NCI-H1105 treated with DMSO at 0.1 percent for 48 hours (cell line): ENCODE data around the gene UGT1A8.
A peak's percentile ranks its signal among the peaks of the same experiment; 100 is the strongest.

Experiments used
- DNase-seq: peaks from one replicate; lab custom pipeline; 2025; lab: John Stamatoyannopoulos, UW

Gene UGT1A8

DNA sequence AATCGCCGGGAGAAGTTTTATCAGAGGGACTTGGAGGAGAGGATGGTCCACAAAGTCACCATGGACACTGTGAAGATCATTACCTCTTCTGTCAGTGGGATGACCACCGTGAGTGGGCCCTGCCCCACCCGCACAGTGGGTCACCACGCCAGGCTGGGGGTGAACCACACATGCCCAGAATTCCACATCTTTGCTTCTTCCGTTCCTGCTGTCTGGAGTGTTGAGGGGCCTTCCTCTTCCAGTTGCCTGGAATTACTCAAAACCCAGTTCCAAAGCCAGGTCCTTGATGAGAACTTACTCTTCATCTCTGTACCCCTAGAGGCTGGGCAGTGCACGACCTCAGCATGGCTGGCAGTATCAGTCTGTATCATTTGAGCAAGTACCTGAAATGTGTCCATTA lies 182.8 kb downstream of the UGT1A8 start:
- no peak for DNase-seq

DNA sequence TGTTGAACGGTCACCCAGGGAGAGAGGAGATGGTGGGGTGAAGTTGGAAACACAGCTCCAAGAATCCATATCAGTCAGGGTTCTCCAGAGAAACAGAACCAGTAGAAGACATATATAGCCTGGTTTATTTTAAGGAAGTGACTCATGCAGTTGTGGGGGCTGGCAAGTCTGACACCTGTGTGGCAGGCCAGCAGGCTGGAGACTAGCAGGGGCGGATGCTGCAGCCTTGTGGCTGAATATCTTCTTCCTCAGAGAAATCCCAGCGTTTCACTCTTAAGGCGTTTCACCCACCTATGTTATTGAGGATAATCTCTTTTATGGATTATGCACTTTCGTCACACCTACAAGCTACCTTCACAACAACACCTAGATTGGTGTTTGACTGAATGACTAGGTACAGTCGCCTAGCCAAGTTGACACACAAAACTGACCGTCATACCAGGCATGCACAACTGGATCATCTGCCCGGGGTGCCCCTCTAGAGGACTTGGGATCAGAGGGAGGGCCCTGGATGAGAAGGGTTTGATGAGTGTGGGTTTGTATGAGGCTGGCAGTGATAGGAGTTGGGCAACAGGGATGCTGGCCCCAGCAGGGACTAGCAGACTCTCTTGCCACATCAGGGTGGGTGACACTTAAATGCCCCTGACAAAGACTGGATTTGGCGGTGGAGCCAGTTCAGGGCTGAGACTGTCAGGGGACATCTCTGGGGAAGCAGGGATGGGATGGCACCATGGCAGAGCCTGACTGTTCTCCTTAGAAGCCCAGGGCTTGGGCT lies 184.1 kb downstream of the UGT1A8 start:
- no peak for DNase-seq

DNA sequence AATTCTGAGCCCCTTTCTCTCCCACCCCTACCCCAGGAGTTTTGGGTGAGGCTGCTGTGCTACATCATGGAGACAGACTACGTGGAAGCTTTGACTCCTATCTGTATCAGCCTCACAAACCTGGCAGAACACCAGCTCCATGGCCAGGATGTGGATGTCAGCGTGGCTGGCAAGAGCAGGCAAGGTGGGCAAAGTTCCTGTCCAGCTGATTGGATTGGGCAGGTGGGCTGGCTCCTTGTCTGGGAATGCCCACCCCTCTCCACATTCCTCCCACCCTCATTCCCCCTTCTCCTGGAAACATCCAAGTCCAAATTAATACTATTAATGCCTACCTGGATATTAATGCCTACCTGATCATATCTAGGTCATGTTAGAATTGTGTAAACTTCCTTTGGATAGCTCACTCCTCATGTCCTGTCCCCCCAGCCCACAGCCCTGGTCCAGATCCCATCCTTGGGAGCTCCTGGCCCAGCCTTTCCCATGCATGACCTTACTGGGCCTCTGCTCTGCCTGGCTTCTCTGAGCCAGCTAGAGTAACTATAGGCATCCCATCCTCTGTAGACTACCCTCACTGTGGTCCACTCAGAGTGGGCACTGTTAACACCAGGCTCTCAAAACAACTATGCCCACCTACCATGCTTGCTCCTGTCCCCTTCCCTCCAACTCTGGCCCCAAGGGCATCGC lies 184.8 kb downstream of the UGT1A8 start:
- no peak for DNase-seq

DNA sequence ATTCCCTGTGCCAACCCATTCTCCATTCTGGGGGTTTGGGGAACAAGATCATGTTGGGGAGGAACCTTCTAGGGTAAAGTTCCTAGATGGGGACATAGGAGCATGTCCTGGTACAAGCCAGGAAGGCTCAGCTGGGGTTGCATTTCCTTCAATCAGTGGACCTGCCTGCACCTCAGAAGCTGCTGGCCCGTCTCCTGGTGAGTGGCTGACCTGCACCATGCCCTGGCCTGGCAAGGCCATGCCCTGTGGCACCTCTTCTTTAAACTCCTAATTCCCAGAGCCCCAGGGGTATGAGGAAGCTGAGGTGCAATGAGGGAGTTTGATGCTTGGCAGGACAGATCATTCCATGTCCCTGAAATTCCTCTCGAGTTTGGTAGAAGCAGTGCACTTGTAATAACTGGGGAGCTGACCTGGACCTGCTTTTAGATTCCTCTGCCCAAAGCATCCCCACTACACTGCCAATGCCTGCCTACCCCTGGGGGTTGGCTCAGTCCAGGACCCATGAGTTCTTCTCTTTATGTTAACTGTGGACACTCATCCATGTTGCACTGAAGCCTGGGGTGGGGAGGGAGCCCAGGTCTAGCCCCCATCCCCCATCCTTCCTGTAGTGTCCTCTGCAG lies 186.0 kb downstream of the UGT1A8 start:
- DNase-seq: no peak

DNA sequence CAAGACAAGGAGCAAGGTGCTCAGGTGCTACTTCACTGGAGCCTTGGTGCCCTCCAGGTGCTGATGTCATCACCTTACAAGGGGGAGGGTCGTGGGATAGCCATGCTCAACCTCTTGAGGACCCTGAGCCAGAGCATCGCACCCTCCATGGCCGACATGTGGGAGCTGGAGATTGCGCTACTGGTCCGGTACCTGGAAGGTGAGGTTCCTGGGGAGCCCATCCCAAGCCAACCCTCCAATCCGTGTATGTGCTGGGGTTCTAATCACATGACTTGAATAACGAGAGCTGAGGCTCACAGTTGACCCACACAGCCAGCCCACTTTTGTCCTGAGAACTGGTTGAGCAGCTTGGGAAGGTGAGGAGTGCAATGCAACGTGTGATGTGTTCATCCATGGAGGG lies 186.6 kb downstream of the UGT1A8 start:
- DNase-seq: no peak

DNA sequence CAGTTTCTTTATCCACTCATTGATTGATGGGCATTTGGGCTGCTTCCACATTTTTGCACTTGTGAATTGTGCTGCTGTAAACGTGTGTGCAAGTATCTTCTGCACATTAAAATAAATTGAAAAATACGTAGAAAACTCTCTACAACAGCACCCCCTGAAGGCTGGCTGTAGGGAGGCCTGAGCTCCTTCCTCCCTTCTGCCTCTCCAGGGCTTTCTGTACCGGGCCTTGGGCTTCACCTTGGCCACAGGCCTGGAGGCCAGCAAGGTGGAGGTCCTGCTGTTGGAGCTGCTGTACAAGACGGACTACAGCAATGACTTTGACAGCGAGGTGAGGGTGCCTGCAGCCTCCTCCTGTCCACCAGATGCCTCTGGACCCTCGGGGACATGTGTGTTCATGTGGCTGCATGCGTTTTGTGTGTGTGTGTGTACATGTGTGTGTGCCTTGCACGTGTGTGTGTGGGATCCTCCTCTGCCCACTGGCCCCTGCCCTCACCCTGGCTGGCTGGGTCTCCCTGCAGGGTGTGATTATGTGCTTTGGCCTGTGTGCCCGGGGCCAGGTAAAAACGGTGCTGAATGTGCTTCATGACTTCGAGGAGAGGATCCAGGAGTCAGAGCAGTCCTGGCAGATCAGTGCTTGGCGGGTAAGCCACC lies 189.9 kb downstream of the UGT1A8 start:
- no peak for DNase-seq

DNA sequence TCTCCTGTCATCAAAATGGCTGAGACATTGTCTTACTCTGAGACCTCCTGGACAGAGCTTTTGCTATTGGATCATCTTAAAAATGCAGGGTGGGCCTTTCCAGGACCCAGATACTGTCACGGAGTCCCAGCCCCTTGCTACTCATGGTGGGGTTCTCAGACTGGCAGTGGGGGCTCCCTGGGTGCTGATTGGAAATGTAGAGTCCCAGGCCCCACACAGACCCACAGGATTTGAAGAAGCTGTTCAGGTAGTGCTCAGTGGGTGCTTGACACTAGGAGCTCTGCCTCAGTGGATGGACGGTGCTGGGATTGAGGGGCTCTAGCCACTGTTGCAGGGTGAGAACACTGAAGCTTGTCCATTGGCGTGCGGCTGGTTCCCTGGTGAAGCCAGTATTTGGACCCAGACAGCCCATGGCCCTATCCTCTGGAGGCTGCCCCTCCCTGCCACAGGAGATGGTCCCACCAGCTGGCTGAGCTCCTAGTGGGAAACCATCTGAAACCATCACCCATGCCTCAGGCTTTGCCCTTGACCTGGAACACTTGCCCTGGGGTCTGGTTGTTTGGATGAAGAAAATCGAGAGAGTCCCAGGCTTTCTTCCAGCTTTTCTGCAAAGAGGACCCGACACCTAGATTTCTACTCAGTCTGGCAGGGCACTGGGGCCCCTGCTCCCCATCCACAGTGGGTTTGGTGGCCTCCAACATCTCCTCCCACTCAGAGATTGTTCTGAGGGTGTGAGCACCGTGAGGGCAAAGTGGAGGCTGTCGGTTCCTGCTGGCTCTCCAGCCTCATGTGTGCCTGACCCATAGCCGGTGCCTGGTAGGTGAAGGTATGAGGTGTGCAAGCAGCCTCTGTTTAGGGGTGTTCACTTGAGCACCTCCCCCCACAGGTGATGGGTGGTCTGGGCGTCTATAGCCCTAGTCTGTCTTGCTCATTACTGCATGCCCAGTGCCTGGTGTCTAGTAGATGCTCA lies 190.8 kb downstream of the UGT1A8 start:
- DNase-seq: no peak

DNA sequence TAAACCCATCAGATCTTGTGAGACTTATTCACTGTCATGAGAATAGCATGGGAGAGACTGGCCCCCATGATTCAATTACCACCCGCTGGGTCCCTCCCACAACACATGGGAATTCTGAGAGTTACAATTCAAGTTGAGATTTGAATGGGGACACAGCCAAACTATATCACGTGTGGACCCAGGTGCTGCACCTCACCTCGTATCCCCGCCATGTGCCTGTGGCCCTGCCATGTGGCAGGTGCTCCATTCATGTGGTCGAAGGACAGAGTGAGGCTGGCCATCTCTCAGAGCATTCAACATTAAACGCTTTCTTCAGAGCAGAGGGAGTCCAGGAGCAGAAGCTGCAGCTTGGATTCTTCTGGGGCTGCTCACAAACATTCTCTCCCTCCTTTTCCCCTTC lies 193.0 kb downstream of the UGT1A8 start:
- no peak for DNase-seq

DNA sequence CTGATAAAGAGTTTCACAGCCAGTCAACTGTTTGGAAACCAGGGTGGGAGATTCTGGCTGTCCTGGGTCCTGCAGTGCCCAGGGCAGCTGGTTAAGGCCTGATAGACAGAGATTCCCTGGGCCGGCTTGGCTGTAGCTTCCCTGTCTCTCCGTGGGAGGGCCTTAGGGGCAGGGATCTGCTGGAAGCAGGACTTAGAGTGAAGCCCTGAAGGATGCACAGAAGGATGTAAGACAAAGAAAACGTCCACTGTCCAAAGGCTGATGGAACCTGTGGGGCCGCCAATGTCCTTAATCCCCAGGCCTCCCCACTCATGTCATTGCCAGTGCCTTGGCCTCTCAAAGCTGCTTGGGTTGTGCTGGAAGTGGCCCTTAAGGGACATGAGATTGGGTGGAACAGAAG lies 193.7 kb downstream of the UGT1A8 start:
- no peak for DNase-seq

DNA sequence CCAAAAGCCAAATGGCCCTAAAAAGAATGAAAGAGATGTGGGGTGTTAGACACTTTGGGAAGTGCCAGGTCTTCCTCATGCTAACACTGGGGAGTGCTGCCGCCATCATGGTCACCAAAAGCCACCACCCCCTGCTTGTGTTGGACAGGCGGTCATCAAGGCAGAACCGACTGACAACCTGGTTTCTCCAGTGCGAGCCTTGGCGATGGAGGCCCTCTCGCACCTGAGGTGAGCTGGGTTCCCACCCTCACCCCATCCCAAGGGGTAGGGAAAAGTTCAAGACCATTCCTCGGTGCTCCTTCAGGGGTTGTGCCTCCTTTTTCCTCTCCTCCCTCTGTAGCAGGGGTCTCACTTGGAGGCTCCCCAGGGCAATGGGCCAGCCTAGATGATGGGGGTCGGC lies 194.3 kb downstream of the UGT1A8 start:
- DNase-seq: no peak

DNA sequence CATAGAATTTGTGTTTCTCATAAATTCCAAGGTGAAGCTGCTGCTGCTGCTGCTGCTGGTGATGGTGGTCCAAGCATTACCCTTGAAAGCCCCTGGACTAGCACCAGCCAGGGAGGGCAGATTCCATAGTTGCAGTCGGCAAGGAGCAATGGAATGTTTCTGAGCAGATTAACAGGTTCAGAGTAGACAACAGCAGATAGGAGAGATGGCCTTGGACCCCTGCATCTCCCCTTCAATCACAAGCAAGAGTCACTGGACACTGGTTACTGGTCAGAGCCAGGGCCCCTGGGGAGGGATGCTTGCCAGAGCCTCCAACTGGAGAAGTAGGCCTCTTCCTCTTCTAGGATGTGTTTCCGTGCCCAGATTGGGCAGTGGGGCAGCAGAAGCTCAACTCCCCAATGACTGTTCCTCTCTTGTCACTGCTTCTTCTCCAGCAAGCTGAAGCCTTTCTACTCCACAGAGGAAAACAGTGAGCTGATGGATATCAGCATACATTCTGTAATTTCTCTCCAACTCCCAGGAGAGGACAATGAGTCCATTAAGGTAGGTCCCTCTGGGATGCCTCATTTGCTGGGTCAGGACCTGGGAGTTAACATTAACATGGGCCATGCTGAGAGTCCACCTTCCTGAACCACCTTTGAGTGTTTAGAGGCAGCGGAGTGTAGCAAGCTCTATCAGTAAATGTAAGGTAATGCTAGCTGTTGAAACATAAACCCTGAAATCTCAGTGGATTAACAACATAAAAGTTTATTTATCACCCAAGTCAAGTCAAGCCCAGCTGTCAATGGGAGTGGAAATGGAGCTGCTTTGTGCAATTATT lies 196.0 kb downstream of the UGT1A8 start:
- no peak for DNase-seq

DNA sequence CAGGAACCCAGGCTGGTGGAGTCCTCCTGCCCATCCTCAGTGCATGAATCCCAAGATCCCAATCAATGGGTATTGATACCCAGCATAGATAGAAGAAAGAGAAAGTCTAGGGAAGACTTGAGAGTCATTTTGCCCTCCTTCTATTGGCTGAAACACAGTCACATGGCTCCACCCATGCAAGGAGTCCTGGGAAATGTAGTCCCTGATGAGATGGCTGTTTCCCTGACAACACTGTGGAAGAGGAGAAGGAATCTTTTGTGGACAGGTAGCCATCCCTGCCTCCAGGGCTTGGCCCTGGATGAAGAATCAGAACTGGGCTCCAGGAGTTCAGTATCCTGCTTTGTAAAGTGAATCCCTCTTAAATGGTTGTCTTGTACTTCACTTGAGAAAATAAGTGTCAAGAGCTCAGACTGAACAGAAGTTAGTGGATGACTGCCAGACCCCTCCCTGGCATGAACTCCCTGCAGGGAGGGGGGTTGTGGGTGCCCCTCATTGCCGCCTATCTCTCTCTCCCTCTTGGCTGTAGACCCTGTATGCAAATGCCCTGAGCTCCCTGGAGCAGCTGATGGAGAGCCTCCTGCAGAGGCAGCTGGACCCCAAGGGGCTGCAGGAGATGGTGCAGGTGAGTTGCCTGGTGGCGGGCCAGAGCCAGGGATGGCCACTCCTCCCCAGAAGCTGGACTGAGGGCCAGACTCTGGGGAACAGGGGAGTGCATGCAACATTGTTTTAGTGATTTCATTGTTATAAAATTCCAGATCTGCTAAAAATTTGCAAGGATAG lies 196.8 kb downstream of the UGT1A8 start:
- no peak for DNase-seq

DNA sequence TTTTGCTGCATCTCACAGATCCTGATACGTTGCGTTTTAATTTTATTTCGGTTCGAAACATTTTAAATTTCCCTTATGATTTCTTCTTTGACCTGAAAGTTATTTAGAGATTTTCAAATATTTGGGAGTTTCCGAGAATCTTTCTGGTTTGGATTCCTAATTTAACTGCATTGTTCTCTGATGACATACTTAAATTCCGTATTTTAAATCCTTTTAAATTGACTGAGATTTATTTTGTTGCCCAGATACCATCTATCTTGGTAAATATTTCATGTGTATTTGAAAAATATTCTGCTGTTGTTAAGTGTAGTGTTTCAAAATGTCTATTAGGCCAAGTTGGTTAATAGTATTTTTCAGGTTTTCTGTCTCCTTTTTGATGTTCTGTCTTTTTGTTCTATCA lies 198.4 kb downstream of the UGT1A8 start:
- DNase-seq: no peak

DNA sequence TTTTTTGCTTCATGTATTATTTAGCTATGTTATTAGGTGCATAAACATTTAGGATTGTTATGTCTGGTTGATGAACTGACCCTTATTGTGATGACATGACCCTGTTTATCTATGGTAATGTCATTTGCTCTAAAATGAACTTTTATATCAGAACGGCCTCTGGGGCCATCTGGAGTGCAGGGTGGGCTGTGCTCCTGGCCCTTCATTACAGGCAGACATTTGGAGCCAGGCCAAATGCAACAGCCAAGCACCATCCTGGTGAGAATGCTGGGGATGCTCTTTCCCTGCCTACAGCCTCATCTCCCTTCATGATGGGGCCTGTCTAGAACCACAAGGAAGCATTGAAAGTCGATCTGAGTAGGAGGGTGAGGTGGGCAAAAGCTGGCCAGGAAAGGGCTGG lies 198.9 kb downstream of the UGT1A8 start:
- peak; percentile 33 for DNase-seq

DNA sequence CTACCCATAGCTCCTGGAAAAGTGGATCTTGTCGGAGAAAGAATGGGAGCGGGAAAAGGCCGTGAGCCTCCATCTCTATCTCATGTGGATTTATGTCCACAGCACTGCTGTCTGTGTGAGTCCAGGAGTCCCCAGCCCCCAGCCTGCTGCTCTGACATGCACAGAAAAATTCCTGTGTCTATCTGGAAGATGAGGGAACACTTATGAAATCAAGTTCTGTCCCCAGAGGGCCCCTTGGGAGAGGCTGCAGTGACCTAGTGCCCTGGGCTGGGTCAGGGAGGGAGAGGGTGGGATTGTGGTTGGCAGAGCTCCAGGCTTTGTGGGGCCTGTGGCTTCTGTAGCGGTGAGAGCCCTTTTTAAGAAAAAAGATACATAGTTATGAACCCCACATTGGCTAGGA lies 199.3 kb downstream of the UGT1A8 start:
- DNase-seq: no peak

DNA sequence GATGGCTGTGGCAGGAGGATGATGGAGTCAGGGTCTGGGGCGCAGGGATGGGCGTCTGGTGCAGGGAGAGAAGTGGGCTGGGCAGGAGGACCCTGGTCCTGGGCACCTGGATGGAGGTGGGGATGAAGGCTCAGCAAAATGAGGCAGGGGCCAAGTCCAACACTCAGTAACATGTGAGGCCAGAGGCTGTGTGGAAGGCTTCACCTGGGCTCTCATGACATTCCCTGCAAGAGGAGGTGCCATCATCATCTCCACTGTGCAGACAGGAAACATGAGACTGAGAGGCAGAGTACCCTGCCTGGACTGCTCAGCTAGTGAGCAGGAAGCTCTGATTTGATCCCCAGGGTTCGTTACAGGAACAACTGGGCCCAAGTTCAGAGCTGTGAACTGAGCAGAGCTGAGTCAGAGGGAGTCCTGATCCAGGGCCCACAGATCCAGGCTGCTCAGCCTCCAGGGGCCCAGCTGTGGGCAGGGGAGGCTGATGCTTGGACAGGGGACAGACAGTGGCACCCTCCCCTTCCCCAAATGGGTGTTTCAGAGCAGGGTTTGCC lies 200.0 kb downstream of the UGT1A8 start:
- DNase-seq: no peak

DNA sequence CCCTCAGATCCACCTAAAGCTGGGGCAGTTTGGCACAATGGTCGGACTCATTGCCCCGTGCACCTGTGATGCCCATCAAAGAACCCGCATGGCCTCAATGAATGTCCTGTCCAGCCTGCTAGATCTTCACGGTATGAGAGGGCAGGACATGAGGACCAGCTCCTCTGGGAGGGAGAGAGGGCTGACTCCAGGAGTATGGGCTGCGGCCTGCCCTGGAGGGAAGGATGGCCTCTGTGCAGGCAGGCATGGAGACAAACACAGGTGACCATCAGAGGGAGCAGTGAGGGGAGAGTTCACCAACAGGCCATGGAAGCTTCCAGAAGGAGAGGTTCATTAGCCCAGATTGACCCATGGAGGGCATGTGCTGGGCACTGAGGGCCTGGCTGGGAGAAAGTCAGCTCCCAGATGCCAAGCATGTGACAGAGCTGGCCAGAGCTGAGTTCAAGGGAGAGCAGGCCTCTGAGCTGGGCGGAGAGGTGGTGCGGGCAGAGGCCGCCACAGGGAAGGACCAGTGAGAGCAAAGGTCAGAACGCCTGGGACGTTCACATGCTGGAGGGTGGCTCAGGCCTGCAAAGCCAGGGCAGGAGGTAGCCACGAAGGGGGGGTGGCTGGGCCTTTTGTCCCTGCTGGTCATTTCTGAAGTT lies 200.7 kb downstream of the UGT1A8 start:
- no peak for DNase-seq

DNA sequence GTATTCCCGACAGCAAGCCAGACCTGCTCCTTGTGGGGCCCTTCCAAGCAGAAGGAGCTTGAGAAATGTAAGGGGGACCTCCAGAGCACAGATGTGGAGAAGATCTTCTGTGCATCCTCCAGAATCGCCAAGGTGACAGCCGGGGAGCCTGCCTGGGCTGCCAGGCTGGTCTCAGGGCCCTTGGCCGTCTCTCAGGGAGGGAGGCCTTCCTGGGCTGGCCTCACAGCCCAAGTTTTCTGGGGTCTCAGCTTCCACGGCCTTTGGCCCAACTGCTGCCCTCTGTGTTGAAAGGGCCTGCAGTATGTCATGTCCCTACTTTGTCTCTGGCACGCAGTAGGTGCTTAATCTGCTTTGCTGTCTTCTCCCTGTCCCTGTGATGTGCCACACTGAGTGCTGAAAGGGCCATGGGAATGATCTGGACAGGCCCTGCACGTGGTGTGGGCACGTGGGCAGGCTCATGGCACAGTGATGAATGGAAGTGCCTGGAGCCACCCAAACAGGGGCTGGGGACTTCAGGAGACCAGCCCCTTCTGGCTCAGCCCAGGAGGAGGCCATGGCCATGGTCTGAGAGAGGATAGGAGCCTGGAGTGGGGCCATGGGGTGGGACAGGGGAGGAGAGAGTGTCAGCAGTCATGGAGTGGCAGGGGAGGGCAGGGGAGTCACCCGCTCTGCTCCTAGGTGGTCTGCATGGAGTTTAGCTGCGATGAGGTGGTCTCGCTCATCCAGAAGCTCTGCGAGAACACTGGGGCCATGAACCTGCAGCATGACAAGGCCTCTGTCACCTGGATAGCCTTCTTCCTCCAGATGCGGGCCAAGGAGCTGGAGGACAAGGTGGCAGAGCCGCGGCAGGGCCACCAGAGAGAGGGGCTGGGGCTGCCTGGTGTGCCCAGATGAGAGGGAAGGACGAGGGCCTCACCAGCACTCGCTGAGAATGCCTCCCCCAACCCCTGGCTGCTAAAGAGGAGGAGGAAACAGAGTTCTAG lies 201.5 kb downstream of the UGT1A8 start:
- DNase-seq: no peak
